ENCODE data around the gene RPL23. TPM values are rescaled to one million over a fixed set of nuclear protein-coding genes. Genes with fewer than 3 reads are reported as not detected.

The RPL23 gene
- polyA plus RNA-seq, 1 donor from 2014 or later: 1,333 TPM

DNA sequence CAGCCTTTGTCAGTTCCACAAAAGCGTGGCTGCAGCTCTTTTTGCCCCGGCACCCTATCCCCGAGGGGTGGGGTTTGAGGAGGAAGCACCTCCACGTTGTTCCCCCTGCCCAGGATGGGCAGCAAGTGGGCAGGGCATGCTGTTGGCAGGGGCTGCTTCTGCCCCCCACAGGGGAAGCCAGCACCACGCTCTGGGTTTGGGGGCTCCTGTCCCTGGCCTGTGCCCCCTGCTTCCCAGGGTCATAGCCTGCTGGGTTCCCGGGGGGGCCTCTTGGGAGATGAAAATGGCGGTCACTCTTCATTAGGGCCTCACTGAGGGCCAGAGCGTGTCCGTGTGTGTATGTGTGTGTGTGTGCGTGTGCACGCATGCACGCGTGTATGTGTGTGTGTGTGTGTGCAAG lies 39.1 kb upstream of the RPL23 start:
- Histone ChIP-seq H3K9ac (ENCODE audit: low read length) (no peak overlapping the region), H3K79me2 (replicated peaks; ENCODE audit: insufficient read depth, low read length) (peaks cover 22% of the 10 kb centered on the region), H2AFZ (ENCODE audit: low read depth, low read length) (no peak overlapping the region), H3K4me3 (ENCODE audit: low read length) (no peak overlapping the region), H3K9me3 (ENCODE audit: low read length) (no peaks in the 10 kb centered on the region), H3K4me2 (ENCODE audit: low read length) (no peak overlapping the region), H3K27ac (ENCODE audit: low read length) (no peak overlapping the region), H3K9me2 (ENCODE audit: insufficient read depth, low read length) (no peaks in the 10 kb centered on the region), H3K27me3 (ENCODE audit: insufficient read depth, low read depth, low read length) (no peaks in the 10 kb centered on the region), H3F3A (ENCODE audit: insufficient read depth, low read length, poor library complexity, severe bottlenecking) (no peaks in the 10 kb centered on the region), H4K20me1 (ENCODE audit: insufficient read depth) (no peaks in the 10 kb centered on the region), H3K36me3 (ENCODE audit: insufficient read depth, low read length) (no peaks in the 10 kb centered on the region)
- TF ChIP-seq, protein P1, sequence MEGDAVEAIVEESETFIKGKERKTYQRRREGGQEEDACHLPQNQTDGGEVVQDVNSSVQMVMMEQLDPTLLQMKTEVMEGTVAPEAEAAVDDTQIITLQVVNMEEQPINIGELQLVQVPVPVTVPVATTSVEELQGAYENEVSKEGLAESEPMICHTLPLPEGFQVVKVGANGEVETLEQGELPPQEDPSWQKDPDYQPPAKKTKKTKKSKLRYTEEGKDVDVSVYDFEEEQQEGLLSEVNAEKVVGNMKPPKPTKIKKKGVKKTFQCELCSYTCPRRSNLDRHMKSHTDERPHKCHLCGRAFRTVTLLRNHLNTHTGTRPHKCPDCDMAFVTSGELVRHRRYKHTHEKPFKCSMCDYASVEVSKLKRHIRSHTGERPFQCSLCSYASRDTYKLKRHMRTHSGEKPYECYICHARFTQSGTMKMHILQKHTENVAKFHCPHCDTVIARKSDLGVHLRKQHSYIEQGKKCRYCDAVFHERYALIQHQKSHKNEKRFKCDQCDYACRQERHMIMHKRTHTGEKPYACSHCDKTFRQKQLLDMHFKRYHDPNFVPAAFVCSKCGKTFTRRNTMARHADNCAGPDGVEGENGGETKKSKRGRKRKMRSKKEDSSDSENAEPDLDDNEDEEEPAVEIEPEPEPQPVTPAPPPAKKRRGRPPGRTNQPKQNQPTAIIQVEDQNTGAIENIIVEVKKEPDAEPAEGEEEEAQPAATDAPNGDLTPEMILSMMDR (IDR thresholded peaks at IDR 0.05; ENCODE audit: poor library complexity, severe bottlenecking): no peak
- TF ChIP-seq EZH2 (IDR thresholded peaks at IDR 0.05; ENCODE audit: borderline replicate concordance, insufficient read depth, low read length, poor library complexity, severe bottlenecking) (no peak), POLR2AphosphoS5 (IDR thresholded peaks at IDR 0.05) (no peak), RAD21 (conservative IDR thresholded peaks at IDR 0.05) (no peak)
- TF ChIP-seq, protein P2, sequence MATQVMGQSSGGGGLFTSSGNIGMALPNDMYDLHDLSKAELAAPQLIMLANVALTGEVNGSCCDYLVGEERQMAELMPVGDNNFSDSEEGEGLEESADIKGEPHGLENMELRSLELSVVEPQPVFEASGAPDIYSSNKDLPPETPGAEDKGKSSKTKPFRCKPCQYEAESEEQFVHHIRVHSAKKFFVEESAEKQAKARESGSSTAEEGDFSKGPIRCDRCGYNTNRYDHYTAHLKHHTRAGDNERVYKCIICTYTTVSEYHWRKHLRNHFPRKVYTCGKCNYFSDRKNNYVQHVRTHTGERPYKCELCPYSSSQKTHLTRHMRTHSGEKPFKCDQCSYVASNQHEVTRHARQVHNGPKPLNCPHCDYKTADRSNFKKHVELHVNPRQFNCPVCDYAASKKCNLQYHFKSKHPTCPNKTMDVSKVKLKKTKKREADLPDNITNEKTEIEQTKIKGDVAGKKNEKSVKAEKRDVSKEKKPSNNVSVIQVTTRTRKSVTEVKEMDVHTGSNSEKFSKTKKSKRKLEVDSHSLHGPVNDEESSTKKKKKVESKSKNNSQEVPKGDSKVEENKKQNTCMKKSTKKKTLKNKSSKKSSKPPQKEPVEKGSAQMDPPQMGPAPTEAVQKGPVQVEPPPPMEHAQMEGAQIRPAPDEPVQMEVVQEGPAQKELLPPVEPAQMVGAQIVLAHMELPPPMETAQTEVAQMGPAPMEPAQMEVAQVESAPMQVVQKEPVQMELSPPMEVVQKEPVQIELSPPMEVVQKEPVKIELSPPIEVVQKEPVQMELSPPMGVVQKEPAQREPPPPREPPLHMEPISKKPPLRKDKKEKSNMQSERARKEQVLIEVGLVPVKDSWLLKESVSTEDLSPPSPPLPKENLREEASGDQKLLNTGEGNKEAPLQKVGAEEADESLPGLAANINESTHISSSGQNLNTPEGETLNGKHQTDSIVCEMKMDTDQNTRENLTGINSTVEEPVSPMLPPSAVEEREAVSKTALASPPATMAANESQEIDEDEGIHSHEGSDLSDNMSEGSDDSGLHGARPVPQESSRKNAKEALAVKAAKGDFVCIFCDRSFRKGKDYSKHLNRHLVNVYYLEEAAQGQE (IDR thresholded peaks at IDR 0.05; ENCODE audit: borderline replicate concordance): no peak

DNA sequence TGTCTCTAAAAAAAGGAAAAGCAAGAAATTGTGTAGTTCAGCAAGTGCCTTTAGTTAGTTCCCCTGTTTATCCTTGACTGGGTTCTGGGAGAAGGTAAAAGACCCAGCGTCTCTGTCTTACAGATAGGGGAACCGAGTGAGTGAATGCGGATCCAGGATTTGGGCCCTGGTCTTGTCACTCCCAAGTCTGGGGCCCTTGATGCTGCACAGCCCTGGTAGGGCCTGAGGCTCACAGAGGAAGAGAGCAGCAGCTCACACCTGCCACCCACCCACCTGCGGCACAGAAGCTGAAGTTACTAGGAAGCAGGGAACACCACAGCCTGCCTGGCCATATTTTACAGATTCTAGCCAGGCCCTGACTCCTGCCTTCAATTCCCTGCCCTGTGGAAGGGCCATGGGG lies 38.6 kb upstream of the RPL23 start:
- Histone ChIP-seq H3K9ac (ENCODE audit: low read length) (no peak overlapping the region), H3K4me3 (ENCODE audit: low read length) (no peak overlapping the region), H3F3A (ENCODE audit: insufficient read depth, low read length, poor library complexity, severe bottlenecking) (no peaks in the 10 kb centered on the region), H3K79me2 (replicated peaks; ENCODE audit: insufficient read depth, low read length) (peaks cover 28% of the 10 kb centered on the region), H3K27ac (ENCODE audit: low read length) (no peak overlapping the region), H4K20me1 (ENCODE audit: insufficient read depth) (no peaks in the 10 kb centered on the region), H3K36me3 (ENCODE audit: insufficient read depth, low read length) (no peaks in the 10 kb centered on the region), H3K27me3 (ENCODE audit: insufficient read depth, low read depth, low read length) (no peaks in the 10 kb centered on the region), H3K9me3 (ENCODE audit: low read length) (no peaks in the 10 kb centered on the region), H2AFZ (ENCODE audit: low read depth, low read length) (no peak overlapping the region), H3K9me2 (ENCODE audit: insufficient read depth, low read length) (no peaks in the 10 kb centered on the region), H3K4me2 (ENCODE audit: low read length) (no peak overlapping the region)
- TF ChIP-seq EP300 (conservative IDR thresholded peaks at IDR 0.05; ENCODE audit: poor library complexity, severe bottlenecking) (no peak), SMC3 (conservative IDR thresholded peaks at IDR 0.05; ENCODE audit: poor library complexity) (no peak), RAD21 (conservative IDR thresholded peaks at IDR 0.05) (no peak), TAF1 (IDR thresholded peaks at IDR 0.05; ENCODE audit: low read depth) (no peak), POLR2AphosphoS5 (IDR thresholded peaks at IDR 0.05) (no peak), EZH2 (IDR thresholded peaks at IDR 0.05; ENCODE audit: borderline replicate concordance, insufficient read depth, low read length, poor library complexity, severe bottlenecking) (no peak), MXI1 (conservative IDR thresholded peaks at IDR 0.05; ENCODE audit: poor library complexity, severe bottlenecking) (no peak)
- TF ChIP-seq, protein P2 (IDR thresholded peaks at IDR 0.05; ENCODE audit: borderline replicate concordance): no peak
- TF ChIP-seq, protein P1 (IDR thresholded peaks at IDR 0.05; ENCODE audit: poor library complexity, severe bottlenecking): no peak

Data from neural cell (in vitro differentiated cells).